Measurements from ENCODE around the gene LIPI.

DNA sequence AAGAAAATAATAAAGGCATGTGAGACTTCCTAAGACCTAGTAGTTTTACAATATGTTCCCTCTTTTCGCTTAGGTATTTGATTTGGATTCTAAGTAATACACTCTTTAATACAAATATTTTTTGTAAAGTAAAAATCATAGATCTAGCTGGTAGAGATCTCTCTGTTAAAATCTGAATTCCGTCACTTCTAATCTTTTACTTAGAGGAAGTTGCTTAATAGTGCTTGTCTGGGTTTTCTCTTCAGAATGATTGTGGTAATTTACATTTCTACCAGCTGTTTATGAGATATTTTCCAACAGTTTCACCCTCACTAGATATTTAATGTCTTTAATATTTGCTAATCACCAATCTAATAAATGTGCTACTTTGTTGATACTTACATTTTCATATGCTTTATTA, 28.5 kb upstream of the LIPI start:
- TF ChIP-seq, protein P1, sequence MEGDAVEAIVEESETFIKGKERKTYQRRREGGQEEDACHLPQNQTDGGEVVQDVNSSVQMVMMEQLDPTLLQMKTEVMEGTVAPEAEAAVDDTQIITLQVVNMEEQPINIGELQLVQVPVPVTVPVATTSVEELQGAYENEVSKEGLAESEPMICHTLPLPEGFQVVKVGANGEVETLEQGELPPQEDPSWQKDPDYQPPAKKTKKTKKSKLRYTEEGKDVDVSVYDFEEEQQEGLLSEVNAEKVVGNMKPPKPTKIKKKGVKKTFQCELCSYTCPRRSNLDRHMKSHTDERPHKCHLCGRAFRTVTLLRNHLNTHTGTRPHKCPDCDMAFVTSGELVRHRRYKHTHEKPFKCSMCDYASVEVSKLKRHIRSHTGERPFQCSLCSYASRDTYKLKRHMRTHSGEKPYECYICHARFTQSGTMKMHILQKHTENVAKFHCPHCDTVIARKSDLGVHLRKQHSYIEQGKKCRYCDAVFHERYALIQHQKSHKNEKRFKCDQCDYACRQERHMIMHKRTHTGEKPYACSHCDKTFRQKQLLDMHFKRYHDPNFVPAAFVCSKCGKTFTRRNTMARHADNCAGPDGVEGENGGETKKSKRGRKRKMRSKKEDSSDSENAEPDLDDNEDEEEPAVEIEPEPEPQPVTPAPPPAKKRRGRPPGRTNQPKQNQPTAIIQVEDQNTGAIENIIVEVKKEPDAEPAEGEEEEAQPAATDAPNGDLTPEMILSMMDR (IDR thresholded peaks at IDR 0.05) = no peak
- no peak for TF ChIP-seq POLR2A (IDR thresholded peaks at IDR 0.05)
